NCI-H187 (cell line): ENCODE results near the gene MLXIPL.
A peak's percentile ranks its signal among the peaks of the same experiment; 100 is the strongest.
"Not testable (repeated sequence)": the region's sequence is repeated elsewhere in the genome, so short reads cannot be mapped to it uniquely, and the experiment has no call there.

Experiments
- DNase-seq, 2 experiments: peaks; one replicate each; lab custom pipeline; 2025; lab: John Stamatoyannopoulos, UW

The MLXIPL gene

GRCh38 chr7:73623798-73624668 is at the start of gene MLXIPL:
TSS of gene MLXIPL (minus strand) at chr7:73624522. CDS start at chr7:73624492, 30 bp downstream.
- DNase-seq = peak; percentile 88 to 90

DNA sequence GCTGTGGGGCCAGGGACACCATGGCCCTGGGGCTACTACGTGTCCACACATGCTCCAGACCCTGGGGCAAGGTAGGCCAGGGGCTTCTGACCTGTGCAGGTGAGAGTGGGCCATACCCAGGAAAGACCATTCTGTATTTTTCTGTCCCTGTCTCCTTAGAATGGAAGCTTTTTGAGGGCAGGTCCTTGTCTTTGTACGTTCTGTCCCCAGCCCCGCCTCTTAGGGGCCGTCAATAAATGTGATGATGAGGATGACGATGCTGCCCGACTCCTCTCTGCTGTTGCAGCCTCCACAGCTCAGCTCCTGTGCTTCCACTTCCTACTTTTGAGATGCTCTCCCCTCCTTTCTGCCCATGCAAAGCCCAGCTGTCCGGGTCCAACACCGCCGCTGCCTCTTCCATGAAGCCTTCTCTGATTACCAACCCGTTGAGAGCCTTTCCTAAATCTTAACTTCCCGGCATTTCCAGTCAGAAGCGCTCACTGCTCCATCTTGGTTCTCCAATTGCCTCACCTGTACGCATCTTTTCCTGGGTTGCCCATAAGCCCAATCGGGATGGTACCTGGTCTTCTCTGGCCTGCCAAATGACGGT is 47.6 kb upstream of the MLXIPL start:
- no peak for DNase-seq

GRCh38 chr7:73671322-73671661 is 47.0 kb upstream of the MLXIPL start:
- DNase-seq = no peak

DNA sequence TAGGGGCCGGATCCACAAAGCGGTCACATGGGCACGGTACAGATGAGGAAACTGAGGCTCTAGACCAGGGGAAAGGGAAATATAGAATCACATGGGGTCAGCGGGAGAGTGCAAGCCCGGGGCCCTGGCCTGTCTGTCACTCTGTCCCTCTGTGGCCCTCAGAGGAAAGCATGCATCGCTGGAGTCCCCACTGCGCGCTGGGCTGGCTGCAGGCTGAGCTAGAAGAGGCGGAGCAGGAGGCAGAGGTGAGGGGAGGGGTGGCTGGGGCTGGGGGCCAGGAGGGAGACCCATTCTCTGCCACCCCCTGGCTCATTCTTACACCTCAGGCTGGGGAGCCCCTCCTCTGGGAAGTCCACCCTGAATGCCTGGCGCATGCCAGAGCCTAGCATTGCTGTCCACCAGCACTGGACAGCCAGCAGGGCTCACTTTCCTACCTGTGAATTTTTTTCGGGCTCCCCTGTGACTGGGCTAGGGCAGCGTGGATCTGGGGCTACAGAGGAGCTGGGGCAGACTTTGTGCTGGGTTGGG is 45.6 kb upstream of the MLXIPL start:
- no peak for DNase-seq

- no peak for DNase-seq
These were observed 45.0 kb upstream of the MLXIPL start for GRCh38 chr7:73669288-73669701.

DNA sequence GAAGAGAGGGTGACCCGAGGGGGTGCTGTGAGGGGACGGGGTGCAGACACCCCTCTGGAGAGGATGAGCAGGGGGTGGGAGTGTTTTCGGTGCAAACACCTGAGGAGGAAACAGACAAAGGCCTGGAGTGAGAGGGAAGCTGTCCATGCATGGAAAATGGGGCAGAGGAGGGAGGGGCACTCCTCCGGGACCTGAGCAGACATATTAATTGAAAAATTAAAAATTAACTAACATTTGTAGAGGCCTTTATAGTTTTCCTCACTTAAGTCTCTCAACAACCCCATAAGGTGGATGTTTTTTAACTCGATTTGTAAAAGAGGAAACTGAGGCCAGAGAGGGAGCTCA is 44.5 kb upstream of the MLXIPL start:
- no peak for DNase-seq

DNA sequence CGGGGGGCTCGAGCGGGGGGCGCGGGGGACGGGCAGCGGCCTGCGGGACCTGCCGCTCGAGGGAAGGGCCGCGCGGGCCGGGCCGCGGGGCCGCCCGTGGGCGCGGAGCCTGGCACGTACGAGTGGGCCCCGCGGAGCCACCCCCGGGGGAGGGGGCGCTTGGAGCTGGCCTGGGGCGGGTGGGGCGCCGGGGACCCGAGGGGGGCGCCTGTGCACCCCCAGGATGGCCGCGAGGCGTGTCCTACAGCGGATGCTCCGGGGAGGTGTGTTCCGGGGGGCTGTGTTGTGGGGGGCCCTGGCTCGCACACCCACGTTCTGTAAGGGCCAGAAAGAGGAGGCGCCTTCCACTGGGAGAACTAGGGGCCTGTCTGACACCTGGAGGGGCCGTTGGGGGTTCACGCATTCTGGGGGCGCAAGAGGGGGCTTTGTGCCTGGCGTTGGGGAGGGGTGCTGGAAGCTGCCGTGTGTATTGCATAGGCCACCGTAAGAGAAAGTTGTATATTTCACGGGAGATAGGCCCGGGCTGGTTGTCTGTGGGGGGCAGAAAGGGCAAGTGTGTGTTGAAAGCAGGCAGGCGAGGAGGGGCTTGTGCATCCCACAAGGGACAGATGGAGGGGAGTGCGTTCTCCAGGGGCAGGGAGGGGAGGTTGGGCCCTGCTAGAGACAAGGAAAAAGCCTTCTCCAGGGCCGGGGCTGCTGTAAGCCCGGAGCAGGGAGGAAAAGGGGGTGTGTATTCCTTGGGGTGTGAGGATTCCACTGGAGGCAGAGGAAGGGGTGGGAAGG is 44.0 kb upstream of the MLXIPL start:
- DNase-seq = no peak

DNA sequence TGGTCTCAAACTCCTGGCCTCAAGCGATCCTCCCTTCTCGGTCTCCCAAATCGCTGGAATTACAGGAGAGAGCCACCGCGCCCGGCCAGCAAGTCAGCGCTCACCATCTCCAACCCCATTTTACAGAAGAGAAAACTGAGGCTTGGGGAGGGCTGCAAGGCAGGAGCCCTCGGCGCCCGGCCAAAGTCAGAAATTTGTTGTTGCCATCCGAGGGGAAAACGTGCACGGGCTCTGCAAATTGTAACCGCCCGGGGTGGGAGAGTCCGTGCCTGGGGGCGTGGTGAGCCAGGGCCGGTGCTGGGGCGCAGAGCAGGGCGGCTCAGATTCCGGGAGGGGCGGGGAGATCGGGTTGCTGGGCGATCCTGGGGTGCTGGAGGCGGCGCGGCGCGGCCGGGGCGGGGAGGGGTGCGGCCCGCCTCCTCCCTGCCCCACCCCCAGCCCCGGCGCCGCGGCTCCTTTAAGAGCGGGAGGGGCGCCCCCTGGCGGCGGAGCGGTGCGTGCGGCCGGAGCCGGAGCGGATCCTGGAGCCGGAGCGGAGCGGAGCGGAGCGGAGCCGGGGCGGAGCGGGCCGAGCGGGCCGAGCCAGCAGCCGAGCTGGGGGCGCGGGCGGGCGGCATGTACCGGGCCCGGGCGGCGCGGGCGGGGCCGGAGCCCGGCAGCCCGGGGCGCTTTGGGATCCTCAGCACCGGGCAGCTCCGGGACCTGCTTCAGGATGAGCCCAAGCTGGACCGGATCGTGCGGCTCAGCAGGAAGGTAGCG is 43.2 kb upstream of the MLXIPL start, which contains the start of gene VPS37D:
Gene VPS37D (plus strand): TSS at position 488 of the 759 bp plus-strand sequence. CDS start 128 bp downstream, at position 616.
- DNase-seq = peak; percentile 72 to 79

DNA sequence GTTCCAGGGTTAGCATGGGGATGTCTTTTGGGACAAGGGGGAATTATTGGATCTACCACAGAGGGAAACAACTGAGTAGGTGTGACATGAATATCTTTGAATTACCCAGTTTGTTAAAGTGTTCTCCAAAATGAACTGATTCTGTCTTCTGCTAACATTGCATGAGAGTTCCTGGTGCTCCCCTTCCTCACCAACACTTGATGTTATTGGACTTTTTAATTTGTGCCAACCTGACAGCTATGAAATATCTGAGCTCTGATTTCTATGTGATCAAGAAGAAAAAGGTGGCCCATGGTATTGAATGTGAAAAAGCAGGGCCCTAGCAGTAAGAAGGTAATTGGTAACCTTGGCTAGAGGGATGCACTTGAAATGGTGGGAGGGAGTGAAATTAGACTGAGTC is 38.7 kb upstream of the MLXIPL start:
- DNase-seq = no peak

GRCh38 chr7:73660594-73660993 is 36.3 kb upstream of the MLXIPL start:
- not testable (repeated sequence) for DNase-seq

- no peak for DNase-seq
These were observed 35.7 kb upstream of the MLXIPL start for GRCh38 chr7:73659983-73660382.

- not testable (repeated sequence) for DNase-seq
These were observed 31.0 kb upstream of the MLXIPL start for GRCh38 chr7:73655309-73655708.

DNA sequence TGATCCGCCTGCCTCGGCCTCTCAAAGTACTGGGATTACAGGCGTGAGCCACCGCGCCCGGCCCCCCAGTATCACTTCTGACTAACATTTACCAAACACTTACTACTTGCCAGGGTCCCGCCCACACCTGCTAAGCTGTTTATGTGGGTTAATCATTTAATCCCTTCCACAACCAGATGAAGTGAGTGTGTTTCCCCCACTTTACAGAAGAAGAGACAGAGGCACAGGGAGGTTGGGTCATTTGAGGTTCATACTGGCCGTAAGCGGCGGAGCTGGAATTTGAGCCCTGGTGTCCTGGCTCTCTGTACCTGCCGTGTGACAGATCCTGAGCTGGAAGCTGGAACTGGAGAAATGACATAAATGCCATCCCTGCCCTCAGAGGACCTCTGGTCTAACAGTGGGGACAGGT is 28.2 kb upstream of the MLXIPL start:
- no peak for DNase-seq

DNA sequence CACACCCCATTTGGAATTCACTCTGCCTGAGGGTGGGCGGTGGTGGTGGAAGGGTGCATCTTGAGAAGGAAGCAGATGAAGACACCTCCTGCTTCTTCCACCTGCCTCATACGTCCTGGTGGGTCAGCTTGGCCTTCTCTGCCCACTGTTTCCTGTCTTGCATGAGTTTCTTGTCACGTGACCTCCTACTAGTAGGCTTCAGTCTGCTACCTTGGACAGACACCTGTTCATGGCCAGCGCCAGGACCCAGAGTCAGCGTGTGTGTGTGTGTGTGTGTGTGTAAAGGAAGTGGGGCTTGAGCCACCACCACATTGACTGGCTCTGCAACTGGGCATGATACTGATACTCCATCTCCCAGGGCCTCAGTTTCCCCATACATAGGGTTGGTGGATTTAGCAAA is 26.2 kb upstream of the MLXIPL start:
- no peak for DNase-seq

GRCh38 chr7:73649576-73649975 is 25.3 kb upstream of the MLXIPL start:
- DNase-seq = no peak

GRCh38 chr7:73648593-73649332 is 24.4 kb upstream of the MLXIPL start:
- DNase-seq = no peak

- no peak for DNase-seq
These were observed 23.6 kb upstream of the MLXIPL start for GRCh38 chr7:73647725-73648592.

- DNase-seq = no peak
These were observed 22.7 kb upstream of the MLXIPL start for GRCh38 chr7:73646785-73647724.

DNA sequence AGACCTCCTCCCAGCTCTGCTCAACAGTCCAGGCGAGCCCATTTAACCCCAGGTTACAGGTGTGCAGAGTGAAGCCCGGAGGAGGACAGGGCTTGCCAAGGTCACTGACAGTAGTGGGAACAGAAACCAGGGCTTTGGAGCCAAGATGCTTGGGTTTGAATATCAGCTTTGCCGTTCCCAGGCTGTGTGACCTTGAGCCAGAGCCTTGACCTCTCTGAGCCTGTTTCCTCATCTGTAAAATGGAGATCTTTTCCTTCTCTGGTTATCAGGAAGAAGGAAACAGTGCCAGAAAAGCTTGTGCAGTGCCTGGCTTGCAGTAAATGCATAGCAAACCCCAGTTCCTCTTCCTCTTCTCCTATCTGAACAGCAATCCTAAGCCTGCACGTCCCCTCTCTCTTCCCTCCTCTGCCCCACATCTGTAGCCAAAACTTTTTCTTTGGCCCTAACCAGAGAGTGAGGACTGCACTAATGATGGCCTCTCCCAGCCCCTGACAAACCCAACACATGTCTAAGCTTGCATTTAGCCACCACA is 21.4 kb upstream of the MLXIPL start:
- no peak for DNase-seq
